B cell (primary cell): ENCODE data around the gene KRTAP5-9. TPM values are rescaled to one million over a fixed set of nuclear protein-coding genes. Genes with fewer than 3 reads are reported as not detected.

Source experiments
- ATAC-seq: fragments of 200-7000 bp; cut with Tn5 transposase; one replicate; pipeline ENCODE4 v1.10.0; 2021; ENCODE audit warnings: low read depth, mild to moderate bottlenecking, moderate number of reproducible peaks, moderate library complexity
- CTCF ChIA-PET: fragments of 350-600 bp; sonication (Branson Sonifier 250); formaldehyde crosslinking; loops from one replicate; lab custom pipeline; 2021; ENCODE audit warnings: antibody characterized with exemption, inconsistent platforms; lab: Charles Lee
- POLR2A ChIA-PET: fragments of 350-600 bp; sonication (Branson Sonifier 250); formaldehyde crosslinking; loops from one replicate; lab custom pipeline; 2021; ENCODE audit warnings: antibody characterized with exemption; lab: Charles Lee
- DNase-seq: peaks from one replicate; pipeline ENCODE4 v3.0.0; 2013
- H2AFZ ChIP-seq: 2 replicates; pipeline ENCODE4 v1.6.1; 2012; ENCODE audit warnings: mild to moderate bottlenecking, low read depth, low read length; ENCODE audit not compliant: insufficient read depth, poor library complexity, severe bottlenecking
- H3K27ac ChIP-seq, 2 donors: 1 replicate in 1 of 2; 2 replicates in 1 of 2; pipeline ENCODE4 v1.5.1; 2012 to 2013; ENCODE audit warnings: low read length in 2 of 2, mild to moderate bottlenecking in 2 of 2, moderate library complexity in 1 of 2
- H3K27me3 ChIP-seq, 4 experiments: fragments of 200-600 bp in 1 of 4; sonication (generic) in 1 of 4; replicated peaks in 1 of 4; 1 replicate in 2 of 4; 2 replicates in 2 of 4; pipeline versions ENCODE4 v1.6.1 to v1.7.0; 2013 to 2016; ENCODE audit warnings: low read length in 3 of 4, mild to moderate bottlenecking in 2 of 4, mixed read lengths in 1 of 4, moderate library complexity in 1 of 4; ENCODE audit not compliant: insufficient read depth in 4 of 4, control insufficient read depth in 3 of 4; ENCODE audit errors: control extremely low read depth in 1 of 4
- H3K36me3 ChIP-seq, 2 experiments: replicated peaks in 1 of 2; 1 replicate in 1 of 2; 2 replicates in 1 of 2; pipeline versions ENCODE4 v1.6.1 to v1.7.1; 2013; ENCODE audit warnings: low read length in 1 of 2; ENCODE audit not compliant: insufficient read depth in 2 of 2, control insufficient read depth in 1 of 2; ENCODE audit errors: control extremely low read depth in 1 of 2, extremely low read depth in 1 of 2
- H3K4me1 ChIP-seq, 2 donors: fragments of 200-600 bp in 1 of 2; sonication (generic) in 1 of 2; 1 replicate in 1 of 2; 2 replicates in 1 of 2; pipeline versions ENCODE4 v1.5.1 to v1.6.1; 2013 to 2017; ENCODE audit warnings: low read length in 2 of 2; ENCODE audit not compliant: control insufficient read depth in 2 of 2, insufficient read depth in 2 of 2
- H3K4me2 ChIP-seq: replicated peaks from 2 replicates; pipeline ENCODE3; 2012; ENCODE audit warnings: mild to moderate bottlenecking, low read depth, low read length; ENCODE audit not compliant: poor library complexity, severe bottlenecking
- H3K4me3 ChIP-seq, 5 experiments: fragments of 200-600 bp in 1 of 5; sonication (generic) in 1 of 5; 1 replicate in 3 of 5; 2 replicates in 2 of 5; pipeline versions ENCODE4 v1.5.1 to v1.7.0; 2011 to 2016; ENCODE audit warnings: low read length in 4 of 5, mild to moderate bottlenecking in 4 of 5, low read depth in 2 of 5, control low read depth in 1 of 5, moderate library complexity in 1 of 5; ENCODE audit not compliant: insufficient read depth in 1 of 5; ENCODE audit errors: control extremely low read depth in 1 of 5, extremely low read depth in 1 of 5
- H3K79me2 ChIP-seq: fragments of 200-600 bp; sonication (generic); one replicate; pipeline ENCODE4 v1.6.0; 2016; ENCODE audit warnings: low read length; ENCODE audit not compliant: control insufficient read depth, insufficient read depth
- H3K9ac ChIP-seq: fragments of 200-600 bp; sonication (generic); 2 replicates; pipeline ENCODE4 v1.6.1; 2017; ENCODE audit warnings: mild to moderate bottlenecking, low read length, moderate library complexity
- H3K9me3 ChIP-seq, 3 donors: one replicate each; pipeline versions ENCODE4 v1.6.1 to v1.7.1; 2013; ENCODE audit warnings: low read length in 2 of 3; ENCODE audit not compliant: control insufficient read depth in 2 of 3, insufficient read depth in 1 of 3; ENCODE audit errors: control extremely low read depth in 1 of 3
- H4K20me1 ChIP-seq: 2 replicates; pipeline ENCODE4 v1.6.0; 2012; ENCODE audit warnings: mild to moderate bottlenecking, low read length; ENCODE audit not compliant: insufficient read depth, control insufficient read depth, poor library complexity, severe bottlenecking
- H3K27ac Mint-ChIP-seq: one replicate; pipeline ENCODE4 v1.8.0; 2021; ENCODE audit warnings: mixed read lengths
- H3K27me3 Mint-ChIP-seq: one replicate; pipeline ENCODE4 v1.8.0; 2021; ENCODE audit warnings: mixed read lengths
- H3K4me1 Mint-ChIP-seq: one replicate; pipeline ENCODE4 v1.8.0; 2021; ENCODE audit warnings: mixed read lengths
- H3K4me3 Mint-ChIP-seq: one replicate; pipeline ENCODE4 v1.8.0; 2021; ENCODE audit warnings: mixed read lengths
- H3K9me3 Mint-ChIP-seq: one replicate; pipeline ENCODE4 v1.8.0; 2022; ENCODE audit warnings: mixed read lengths; ENCODE audit not compliant: insufficient read depth
- EZH2 ChIP-seq: IDR thresholded peaks from 2 replicates; pipeline ENCODE4 v1.6.1; 2012; ENCODE audit warnings: borderline replicate concordance, low read depth, mild to moderate bottlenecking, moderate library complexity, low read length; ENCODE audit not compliant: insufficient read depth, poor library complexity, severe bottlenecking
- WGBS: methylation state at CpG from one replicate; pipeline ENCODE4 v1.1.5; 2013; ENCODE audit warnings: missing lambda C conversion rate; ENCODE audit not compliant: insufficient coverage; 5-methylcytosine and 5-hydroxymethylcytosine counted together
- intact Hi-C: fragments of 100-400 bp; cut with micrococcal nuclease; formaldehyde crosslinking; loops from one replicate; pipeline ENCODE4 v1.10.0; 2022
- polyA plus RNA-seq: library from polyadenylated mRNA; depleted of rRNA; stranded (reverse); fragments of >200 nt; gene quantifications from 2 replicates; pipeline ENCODE4 v1.2.3, GENCODE V29; 2012
- total RNA-seq, 2 donors: library from RNA; stranded (reverse); fragments of 120-200 nt in 1 of 2; gene quantifications; 1 replicate in 1 of 2; 2 replicates in 1 of 2; pipeline versions ENCODE4 v1.2.3 to v1.2.4, GENCODE V29; 2013 to 2022
- TF ChIP-seq, protein P1 (sequence below): fragments of 200-600 bp; IDR thresholded peaks from one replicate; pipeline ENCODE4 v1.8.0; 2022; ENCODE audit warnings: antibody characterized with exemption, mild to moderate bottlenecking

KRTAP5-9 gene
- total and polyA plus RNA-seq, 2 donors (not counting 1 experiment from before 2014, with no cell fraction given): 0.34 to 0.95 TPM

GRCh38 chr11:71548716-71549151, 514 bp downstream of the KRTAP5-9 start:
- Histone ChIP-seq H3K36me3 (no peaks in the 10 kb centered on the region), H3K4me1 (peaks cover 2 to 8% of the 10 kb centered on the region in 2 donors), H3K79me2 (no peaks in the 10 kb centered on the region), H2AFZ (no peak overlapping the region), H3K4me3 (no peak overlapping the region), H3K4me2 (no peak overlapping the region), H4K20me1 (no peaks in the 10 kb centered on the region), H3K27me3 (peaks cover 0 to 2% (median 0%) of the 10 kb centered on the region in 4 experiments), H3K27ac (no peak overlapping the region), H3K9ac (no peak overlapping the region), H3K9me3 (peaks cover 0 to 13% (median 0%) of the 10 kb centered on the region in 3 donors)
- Mint-ChIP-seq H3K27ac (no peak overlapping the region), H3K4me3 (no peak overlapping the region), H3K27me3 (peaks cover 9% of the 10 kb centered on the region), H3K4me1 (peaks cover 21% of the 10 kb centered on the region), H3K9me3 (peaks cover 2% of the 10 kb centered on the region)
- intact Hi-C loops: no loop called here
- DNase-seq: no peak
- no peak for ATAC-seq
- ChIA-PET CTCF (no interaction called here), POLR2A (no interaction called here)
- TF ChIP-seq EZH2: no peak
- TF ChIP-seq, protein P1, sequence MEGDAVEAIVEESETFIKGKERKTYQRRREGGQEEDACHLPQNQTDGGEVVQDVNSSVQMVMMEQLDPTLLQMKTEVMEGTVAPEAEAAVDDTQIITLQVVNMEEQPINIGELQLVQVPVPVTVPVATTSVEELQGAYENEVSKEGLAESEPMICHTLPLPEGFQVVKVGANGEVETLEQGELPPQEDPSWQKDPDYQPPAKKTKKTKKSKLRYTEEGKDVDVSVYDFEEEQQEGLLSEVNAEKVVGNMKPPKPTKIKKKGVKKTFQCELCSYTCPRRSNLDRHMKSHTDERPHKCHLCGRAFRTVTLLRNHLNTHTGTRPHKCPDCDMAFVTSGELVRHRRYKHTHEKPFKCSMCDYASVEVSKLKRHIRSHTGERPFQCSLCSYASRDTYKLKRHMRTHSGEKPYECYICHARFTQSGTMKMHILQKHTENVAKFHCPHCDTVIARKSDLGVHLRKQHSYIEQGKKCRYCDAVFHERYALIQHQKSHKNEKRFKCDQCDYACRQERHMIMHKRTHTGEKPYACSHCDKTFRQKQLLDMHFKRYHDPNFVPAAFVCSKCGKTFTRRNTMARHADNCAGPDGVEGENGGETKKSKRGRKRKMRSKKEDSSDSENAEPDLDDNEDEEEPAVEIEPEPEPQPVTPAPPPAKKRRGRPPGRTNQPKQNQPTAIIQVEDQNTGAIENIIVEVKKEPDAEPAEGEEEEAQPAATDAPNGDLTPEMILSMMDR: no peak
- 36% methylated on average over 5 of the region's 5 CpGs for WGBS

DNA sequence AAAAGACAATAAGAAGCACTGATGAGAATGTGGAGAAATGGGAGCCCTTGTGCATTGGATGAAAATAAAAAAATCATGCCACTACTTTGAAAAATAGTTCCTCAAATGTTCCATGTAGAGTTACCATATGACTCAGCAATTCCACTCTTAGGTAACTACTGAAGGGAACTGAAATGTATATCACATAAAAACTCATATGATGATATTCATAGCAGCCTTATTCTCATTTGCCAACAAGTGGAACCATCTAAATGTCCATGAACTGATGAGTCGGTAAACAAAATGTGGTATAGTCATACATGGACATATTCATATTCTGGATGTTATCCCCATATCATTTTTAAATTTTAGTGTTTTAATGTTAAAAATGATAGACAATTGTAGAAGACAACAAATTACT, 3.5 kb downstream of the KRTAP5-9 start:
- ATAC-seq (no peak), DNase-seq (no peak)
- Histone ChIP-seq H3K9ac (no peak overlapping the region), H2AFZ (no peak overlapping the region), H3K36me3 (no peaks in the 10 kb centered on the region), H3K79me2 (no peaks in the 10 kb centered on the region), H3K4me1 (peaks cover 0 to 5% of the 10 kb centered on the region in 2 donors), H3K27me3 (peaks cover 0 to 7% (median 1%) of the 10 kb centered on the region in 4 experiments), H3K9me3 (peaks cover 0 to 3% (median 0%) of the 10 kb centered on the region in 3 donors), H3K4me3 (no peak overlapping the region), H4K20me1 (no peaks in the 10 kb centered on the region), H3K27ac (no peak overlapping the region), H3K4me2 (no peak overlapping the region)
- no CpG with 5 or more reads among the region's 1 CpG for WGBS
- CTCF ChIA-PET: no interaction called here
- POLR2A ChIA-PET: no interaction called here
- no peak for TF ChIP-seq EZH2
- TF ChIP-seq, protein P1: no peak
- no peaks in the 10 kb centered on the region for H3K9me3 Mint-ChIP-seq
- H3K4me3 Mint-ChIP-seq: no peak overlapping the region
- H3K27ac Mint-ChIP-seq: no peak overlapping the region
- intact Hi-C loops: no loop called here
- peaks cover 14% of the 10 kb centered on the region for H3K4me1 Mint-ChIP-seq
- H3K27me3 Mint-ChIP-seq: peaks cover 11% of the 10 kb centered on the region
